Progenitor cell of endocrine pancreas (in vitro differentiated cells): Measurements from ENCODE around the gene MAP7D1. TPM values are rescaled to one million over a fixed set of nuclear protein-coding genes. Genes with fewer than 3 reads are reported as not detected.
"Not testable (repeated sequence)": the region's sequence is repeated elsewhere in the genome, so short reads cannot be mapped to it uniquely, and the experiment has no call there.

Source experiments
- DNase-seq: peaks from one replicate; pipeline ENCODE4 v3.0.0; 2021; ENCODE audit warnings: low spot score; ENCODE audit not compliant: unreplicated experiment
- H3K27ac Mint-ChIP-seq: 2 replicates; pipeline ENCODE4 v1.8.0; 2021; ENCODE audit warnings: mild to moderate bottlenecking, moderate library complexity, mixed read lengths
- H3K27me3 Mint-ChIP-seq: 2 replicates; pipeline ENCODE4 v1.8.0; 2021; ENCODE audit warnings: mixed read lengths
- H3K36me3 Mint-ChIP-seq: 2 replicates; pipeline ENCODE4 v1.8.0; 2022; ENCODE audit warnings: mixed read lengths; ENCODE audit not compliant: insufficient read depth
- H3K4me1 Mint-ChIP-seq: 2 replicates; pipeline ENCODE4 v1.8.0; 2021; ENCODE audit warnings: low read depth, mixed read lengths
- H3K4me3 Mint-ChIP-seq: 2 replicates; pipeline ENCODE4 v1.8.0; 2021; ENCODE audit warnings: low read depth, mild to moderate bottlenecking, moderate library complexity, mixed read lengths
- H3K9me3 Mint-ChIP-seq: 2 replicates; pipeline ENCODE4 v1.8.0; 2021; ENCODE audit warnings: low read depth, mixed read lengths
- CTCF ChIP-seq: fragments of 200-600 bp; sonication (generic); IDR thresholded peaks from one replicate; pipeline ENCODE4 v1.5.0; 2021; ENCODE audit warnings: antibody characterized with exemption, mild to moderate bottlenecking; ENCODE audit not compliant: unreplicated experiment
- total RNA-seq: library from RNA; stranded (reverse); gene quantifications from 2 replicates; pipeline ENCODE4 v1.2.1, GENCODE V29; 2021

The MAP7D1 gene
- total RNA-seq, 1 donor from 2014 or later = 109 TPM

- Mint-ChIP-seq H3K27ac (no peak overlapping the region), H3K4me1 (peaks cover 1% of the 10 kb centered on the region), H3K36me3 (peaks cover 24% of the 10 kb centered on the region), H3K9me3 (no peaks in the 10 kb centered on the region), H3K4me3 (no peak overlapping the region), H3K27me3 (no peaks in the 10 kb centered on the region)
- no peak for DNase-seq
- TF ChIP-seq CTCF = no peak
Measured at GRCh38 chr1:36178471-36179219, 22.7 kb downstream of the MAP7D1 start.

- no peak for DNase-seq
- Mint-ChIP-seq H3K4me1 (peaks cover 1% of the 10 kb centered on the region), H3K27me3 (no peaks in the 10 kb centered on the region), H3K27ac (no peak overlapping the region), H3K4me3 (no peak overlapping the region), H3K36me3 (peaks cover 20% of the 10 kb centered on the region), H3K9me3 (no peaks in the 10 kb centered on the region)
- TF ChIP-seq CTCF = no peak
Measured at GRCh38 chr1:36179220-36179600, 23.2 kb downstream of the MAP7D1 start.

- Mint-ChIP-seq H3K4me3 (no peak overlapping the region), H3K36me3 (peaks cover 14% of the 10 kb centered on the region), H3K9me3 (no peaks in the 10 kb centered on the region), H3K27me3 (no peaks in the 10 kb centered on the region), H3K27ac (no peak overlapping the region), H3K4me1 (no peaks in the 10 kb centered on the region)
- no peak for TF ChIP-seq CTCF
- no peak for DNase-seq
Measured at GRCh38 chr1:36182734-36183133, 26.8 kb downstream of the MAP7D1 start.

GRCh38 chr1:36183309-36183856, 27.4 kb downstream of the MAP7D1 start:
- no peak for DNase-seq
- no peaks in the 10 kb centered on the region for H3K27me3 Mint-ChIP-seq
- no peaks in the 10 kb centered on the region for H3K9me3 Mint-ChIP-seq
- peak overlapping the region; percentile 19 for H3K27ac Mint-ChIP-seq
- peaks cover 2% of the 10 kb centered on the region for H3K4me1 Mint-ChIP-seq
- TF ChIP-seq CTCF = no peak
- H3K4me3 Mint-ChIP-seq = no peak overlapping the region
- H3K36me3 Mint-ChIP-seq = peaks cover 14% of the 10 kb centered on the region

- peaks cover 2% of the 10 kb centered on the region for H3K4me1 Mint-ChIP-seq
- peak; percentile 86 for TF ChIP-seq CTCF
- peak overlapping the region; percentile 67 for H3K27ac Mint-ChIP-seq
- no peaks in the 10 kb centered on the region for H3K9me3 Mint-ChIP-seq
- H3K4me3 Mint-ChIP-seq = no peak overlapping the region
- no peaks in the 10 kb centered on the region for H3K36me3 Mint-ChIP-seq
- no peaks in the 10 kb centered on the region for H3K27me3 Mint-ChIP-seq
- peak; percentile 55 for DNase-seq
Measured at GRCh38 chr1:36187800-36188593, 32.0 kb downstream of the MAP7D1 start.

- H3K27me3 Mint-ChIP-seq, H3K36me3 Mint-ChIP-seq, H3K4me1 Mint-ChIP-seq, H3K4me3 Mint-ChIP-seq, DNase-seq, H3K27ac Mint-ChIP-seq, H3K9me3 Mint-ChIP-seq: not testable (repeated sequence)
Measured at GRCh38 chr1:36196805-36197204, 40.8 kb downstream of the MAP7D1 start.
